ENCODE results near the gene TTC38. TPM values are rescaled to one million over a fixed set of nuclear protein-coding genes. Genes with fewer than 3 reads are reported as not detected.
A peak's percentile ranks its signal among the peaks of the same experiment; 100 is the strongest.

TTC38 gene
- total RNA-seq, 1 donor: 26.8 TPM

- no peak overlapping the region for H3K4me3 ChIP-seq (ENCODE audit: low read depth, low read length)
- no peak for TF ChIP-seq CTCF (IDR thresholded peaks at IDR 0.05; ENCODE audit: insufficient read depth, low read depth, low read length)
- no peak for DNase-seq (ENCODE audit: low read depth)
Measured at GRCh38 chr22:46242076-46242475, 25.7 kb upstream of the TTC38 start.

GRCh38 chr22:46244771-46245170, 23.0 kb upstream of the TTC38 start:
- DNase-seq (ENCODE audit: low read depth): no peak
- no peak overlapping the region for H3K4me3 ChIP-seq (ENCODE audit: low read depth, low read length)
- no peak for TF ChIP-seq CTCF (IDR thresholded peaks at IDR 0.05; ENCODE audit: insufficient read depth, low read depth, low read length)

- H3K4me3 ChIP-seq (ENCODE audit: low read depth, low read length): no peak overlapping the region
- TF ChIP-seq CTCF (IDR thresholded peaks at IDR 0.05; ENCODE audit: insufficient read depth, low read depth, low read length): no peak
- no peak for DNase-seq (ENCODE audit: low read depth)
Measured at GRCh38 chr22:46245511-46245910, 22.3 kb upstream of the TTC38 start.

GRCh38 chr22:46246178-46246577, 21.6 kb upstream of the TTC38 start:
- TF ChIP-seq CTCF (IDR thresholded peaks at IDR 0.05; ENCODE audit: insufficient read depth, low read depth, low read length): no peak
- DNase-seq (ENCODE audit: low read depth): no peak
- H3K4me3 ChIP-seq (ENCODE audit: low read depth, low read length): no peak overlapping the region

- no peak for DNase-seq (ENCODE audit: low read depth)
- no peak for TF ChIP-seq CTCF (IDR thresholded peaks at IDR 0.05; ENCODE audit: insufficient read depth, low read depth, low read length)
- no peak overlapping the region for H3K4me3 ChIP-seq (ENCODE audit: low read depth, low read length)
Measured at GRCh38 chr22:46247443-46247975, 20.3 kb upstream of the TTC38 start.

- TF ChIP-seq CTCF (IDR thresholded peaks at IDR 0.05; ENCODE audit: insufficient read depth, low read depth, low read length): no peak
Measured at GRCh38 chr22:46250035-46250782, 17.6 kb upstream of the TTC38 start, which contains the start of gene CDPF1. CDPF1 (minus strand) TSS chr22:46250293; CDS start chr22:46248284, 2,009 bp downstream.

More at GRCh38 chr22:46250035-46250782, 17.6 kb upstream of the TTC38 start, which contains the start of gene CDPF1:
- peak; percentile 84 for DNase-seq (ENCODE audit: low read depth)
- peak within 1 kb of the TSS; percentile 93 for H3K4me3 ChIP-seq (ENCODE audit: low read depth, low read length)
